ENCODE results near the gene ZBTB20.

The ZBTB20 gene

GRCh38 chr3:114660124-114660523, 487.0 kb downstream of the ZBTB20 start:
- peak; percentile 89 for DNase-seq

- no peak for DNase-seq
Measured at GRCh38 chr3:114659109-114660061, 487.7 kb downstream of the ZBTB20 start.

- no peak for DNase-seq
Measured at GRCh38 chr3:114651555-114651954, 495.5 kb downstream of the ZBTB20 start.

GRCh38 chr3:114650808-114651207, 496.3 kb downstream of the ZBTB20 start:
- no peak for DNase-seq

GRCh38 chr3:114649331-114649730, 497.8 kb downstream of the ZBTB20 start:
- DNase-seq = no peak

- no peak for DNase-seq
Measured at GRCh38 chr3:114646526-114646925, 500.6 kb downstream of the ZBTB20 start.

GRCh38 chr3:114645392-114645791, 501.7 kb downstream of the ZBTB20 start:
- DNase-seq = no peak

GRCh38 chr3:114644367-114644766, 502.7 kb downstream of the ZBTB20 start:
- no peak for DNase-seq

- no peak for DNase-seq
Measured at GRCh38 chr3:114642951-114643741, 503.9 kb downstream of the ZBTB20 start.

- DNase-seq = no peak
Measured at GRCh38 chr3:114640126-114640525, 507.0 kb downstream of the ZBTB20 start.

GRCh38 chr3:114639171-114639570, 507.9 kb downstream of the ZBTB20 start:
- no peak for DNase-seq

- no peak for DNase-seq
Measured at GRCh38 chr3:114635878-114636277, 511.2 kb downstream of the ZBTB20 start.

GRCh38 chr3:114634635-114635034, 512.5 kb downstream of the ZBTB20 start:
- no peak for DNase-seq

- DNase-seq = no peak
Measured at GRCh38 chr3:114632757-114633424, 514.2 kb downstream of the ZBTB20 start.

- DNase-seq = peak; percentile 71
Measured at GRCh38 chr3:114627770-114628169, 519.3 kb downstream of the ZBTB20 start.

- no peak for DNase-seq
Measured at GRCh38 chr3:114626751-114627150, 520.3 kb downstream of the ZBTB20 start.

- DNase-seq = peak; percentile 88
Measured at GRCh38 chr3:114624571-114625181, 522.4 kb downstream of the ZBTB20 start.

GRCh38 chr3:114624047-114624445, 523.0 kb downstream of the ZBTB20 start:
- DNase-seq = peak; percentile 39

- no peak for DNase-seq
Measured at GRCh38 chr3:114623420-114624046, 523.6 kb downstream of the ZBTB20 start.

- no peak for DNase-seq
Measured at GRCh38 chr3:114622001-114622400, 525.1 kb downstream of the ZBTB20 start.

- DNase-seq = no peak
Measured at GRCh38 chr3:114619771-114620170, 527.3 kb downstream of the ZBTB20 start.

- no peak for DNase-seq
Measured at GRCh38 chr3:114615523-114616085, 531.5 kb downstream of the ZBTB20 start.

Data from right hindlimb (tissue), 1 donor.